ENCODE measurements around the gene CRYBA4.

DNA sequence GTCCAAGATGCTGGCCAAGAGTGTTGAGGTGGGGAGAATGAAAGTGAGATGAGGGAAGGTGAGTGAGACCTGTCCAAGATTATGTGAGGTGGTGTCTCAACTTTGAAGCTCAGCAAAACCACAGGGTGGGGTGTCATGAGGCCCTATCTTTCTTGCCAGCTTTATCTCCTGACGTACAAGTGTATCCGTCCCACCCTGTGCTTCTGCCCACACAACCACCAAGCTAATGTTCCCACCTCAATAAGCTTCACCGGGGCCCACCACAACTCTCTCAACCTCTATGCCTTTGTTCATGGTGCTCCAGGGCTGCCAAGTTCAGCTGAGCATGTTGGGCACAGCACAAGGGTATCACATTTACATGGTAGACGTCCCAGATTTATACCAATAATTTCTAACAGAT lies 24.7 kb upstream of the CRYBA4 start:
- TF ChIP-seq, protein P1, sequence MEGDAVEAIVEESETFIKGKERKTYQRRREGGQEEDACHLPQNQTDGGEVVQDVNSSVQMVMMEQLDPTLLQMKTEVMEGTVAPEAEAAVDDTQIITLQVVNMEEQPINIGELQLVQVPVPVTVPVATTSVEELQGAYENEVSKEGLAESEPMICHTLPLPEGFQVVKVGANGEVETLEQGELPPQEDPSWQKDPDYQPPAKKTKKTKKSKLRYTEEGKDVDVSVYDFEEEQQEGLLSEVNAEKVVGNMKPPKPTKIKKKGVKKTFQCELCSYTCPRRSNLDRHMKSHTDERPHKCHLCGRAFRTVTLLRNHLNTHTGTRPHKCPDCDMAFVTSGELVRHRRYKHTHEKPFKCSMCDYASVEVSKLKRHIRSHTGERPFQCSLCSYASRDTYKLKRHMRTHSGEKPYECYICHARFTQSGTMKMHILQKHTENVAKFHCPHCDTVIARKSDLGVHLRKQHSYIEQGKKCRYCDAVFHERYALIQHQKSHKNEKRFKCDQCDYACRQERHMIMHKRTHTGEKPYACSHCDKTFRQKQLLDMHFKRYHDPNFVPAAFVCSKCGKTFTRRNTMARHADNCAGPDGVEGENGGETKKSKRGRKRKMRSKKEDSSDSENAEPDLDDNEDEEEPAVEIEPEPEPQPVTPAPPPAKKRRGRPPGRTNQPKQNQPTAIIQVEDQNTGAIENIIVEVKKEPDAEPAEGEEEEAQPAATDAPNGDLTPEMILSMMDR (IDR thresholded peaks at IDR 0.05 in 4 of 5, conservative IDR thresholded peaks at IDR 0.05 in 1 of 5): no peak
- no peak for TF ChIP-seq POLR2A (IDR thresholded peaks at IDR 0.05)
